Measurements from ENCODE around the gene CENPE. TPM values are rescaled to one million over a fixed set of nuclear protein-coding genes. Genes with fewer than 3 reads are reported as not detected.

The CENPE gene
- total RNA-seq, 4 donors from 2014 or later, result 2.3 to 10.7 (median 7.1) TPM

DNA sequence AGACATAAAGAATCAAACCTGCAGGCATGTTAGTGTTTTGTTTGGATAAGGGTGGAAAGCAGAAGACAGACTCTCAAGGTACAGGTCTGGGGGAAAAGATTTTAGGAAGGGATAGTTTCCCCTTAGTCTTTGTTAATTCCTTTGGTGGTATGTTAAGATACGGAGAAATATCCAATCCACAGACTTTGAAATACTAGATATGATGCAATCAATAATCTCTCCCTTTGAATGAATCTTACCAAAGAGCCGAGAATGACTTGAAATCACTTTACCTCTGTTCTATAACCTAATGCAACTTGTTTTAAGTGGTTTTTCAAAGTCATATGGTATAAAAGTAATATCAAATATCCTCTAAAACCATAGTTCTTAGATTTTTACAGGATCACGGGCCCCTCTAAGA, 93.3 kb downstream of the CENPE start:
- DNase-seq, result no peak
- Histone ChIP-seq H3K36me3 (no peaks in the 10 kb centered on the region), H3K4me1 (no peaks in the 10 kb centered on the region), H3K27ac (no peak overlapping the region), H3K9me3 (no peaks in the 10 kb centered on the region), H3K4me3 (no peak overlapping the region), H3K27me3 (no peaks in the 10 kb centered on the region)
- TF ChIP-seq POLR2A (IDR thresholded peaks at IDR 0.05), result no peak
- TF ChIP-seq, protein P1, sequence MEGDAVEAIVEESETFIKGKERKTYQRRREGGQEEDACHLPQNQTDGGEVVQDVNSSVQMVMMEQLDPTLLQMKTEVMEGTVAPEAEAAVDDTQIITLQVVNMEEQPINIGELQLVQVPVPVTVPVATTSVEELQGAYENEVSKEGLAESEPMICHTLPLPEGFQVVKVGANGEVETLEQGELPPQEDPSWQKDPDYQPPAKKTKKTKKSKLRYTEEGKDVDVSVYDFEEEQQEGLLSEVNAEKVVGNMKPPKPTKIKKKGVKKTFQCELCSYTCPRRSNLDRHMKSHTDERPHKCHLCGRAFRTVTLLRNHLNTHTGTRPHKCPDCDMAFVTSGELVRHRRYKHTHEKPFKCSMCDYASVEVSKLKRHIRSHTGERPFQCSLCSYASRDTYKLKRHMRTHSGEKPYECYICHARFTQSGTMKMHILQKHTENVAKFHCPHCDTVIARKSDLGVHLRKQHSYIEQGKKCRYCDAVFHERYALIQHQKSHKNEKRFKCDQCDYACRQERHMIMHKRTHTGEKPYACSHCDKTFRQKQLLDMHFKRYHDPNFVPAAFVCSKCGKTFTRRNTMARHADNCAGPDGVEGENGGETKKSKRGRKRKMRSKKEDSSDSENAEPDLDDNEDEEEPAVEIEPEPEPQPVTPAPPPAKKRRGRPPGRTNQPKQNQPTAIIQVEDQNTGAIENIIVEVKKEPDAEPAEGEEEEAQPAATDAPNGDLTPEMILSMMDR (IDR thresholded peaks at IDR 0.05), result no peak

DNA sequence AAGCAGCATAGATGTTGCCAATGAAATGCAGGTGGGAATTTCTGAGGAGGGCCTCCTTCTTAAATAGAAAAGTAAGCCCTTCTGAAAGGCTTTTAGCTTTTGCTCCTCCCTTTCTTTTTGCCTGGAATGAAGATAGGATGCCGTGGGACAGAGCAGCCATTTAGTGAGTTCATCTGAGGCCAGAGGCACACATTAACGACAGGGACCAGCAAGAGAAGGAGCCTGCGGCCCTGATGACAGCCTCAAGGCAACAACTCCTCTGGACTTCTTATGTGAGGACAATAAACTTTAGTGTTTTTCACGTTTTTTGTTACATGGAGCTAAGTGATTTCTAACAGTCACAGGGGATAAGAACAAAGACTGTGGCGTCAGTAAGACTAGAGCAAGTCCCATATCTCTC, 97.5 kb downstream of the CENPE start:
- Histone ChIP-seq H3K27ac (no peak overlapping the region), H3K4me1 (peaks cover 0 to 28% (median under 1%) of the 10 kb centered on the region in 4 donors), H3K36me3 (no peaks in the 10 kb centered on the region), H3K27me3 (no peaks in the 10 kb centered on the region), H3K4me3 (no peak overlapping the region), H3K9me3 (no peaks in the 10 kb centered on the region)
- TF ChIP-seq, protein P1 (IDR thresholded peaks at IDR 0.05), result no peak
- TF ChIP-seq POLR2A (IDR thresholded peaks at IDR 0.05), result no peak
- no peak for DNase-seq

DNA sequence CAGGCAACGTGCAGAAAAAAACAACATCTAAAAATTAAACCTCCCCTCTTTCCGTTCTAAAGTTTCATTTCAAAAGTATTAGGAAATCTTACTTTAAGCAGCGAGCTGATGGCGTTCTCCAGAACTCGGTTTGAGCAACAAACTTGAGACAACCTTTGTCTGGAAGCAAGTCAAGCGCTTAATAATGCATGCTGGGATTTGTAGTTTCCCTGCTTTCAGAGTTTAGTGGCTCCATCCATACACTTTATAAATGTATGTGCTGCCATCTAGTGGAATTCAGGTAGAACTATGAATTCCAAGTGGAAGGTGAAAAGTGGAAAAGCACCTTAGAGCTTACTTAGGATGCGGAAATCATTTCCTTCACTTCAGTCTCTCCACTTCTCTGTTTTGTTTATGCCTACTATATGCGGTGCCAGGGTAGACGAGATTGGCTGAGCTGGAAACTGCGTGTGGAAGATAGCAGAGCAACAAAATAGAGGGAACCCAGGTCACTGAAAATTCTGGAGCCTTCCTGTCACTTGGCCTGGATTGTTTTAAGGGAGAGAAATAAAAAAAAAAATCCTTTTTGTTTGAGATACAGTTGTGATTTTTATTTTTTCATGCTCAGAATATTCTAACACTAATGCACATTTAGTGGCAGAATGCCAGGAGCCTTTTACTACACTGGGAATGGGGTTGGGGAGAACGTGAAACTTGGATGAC, 98.3 kb downstream of the CENPE start, which contains the start of gene BDH2:
Gene BDH2, minus strand, starts transcription at position 144 of the 702 bp plus-strand sequence. CDS start 3,580 bp downstream, outside the sequence.
- Histone ChIP-seq H3K9me3 (no peaks in the 10 kb centered on the region), H3K36me3 (no peaks in the 10 kb centered on the region), H3K4me1 (peaks cover 0 to 28% (median under 1%) of the 10 kb centered on the region in 4 donors), H3K27ac (peak within 1 kb of the TSS; percentile 18 to 62 (median 50)), H3K27me3 (no peaks in the 10 kb centered on the region), H3K4me3 (peak within 1 kb of the TSS in 3 of 4 donors; percentile 31 to 54 (median 48))
- peak; percentile 35 to 50 for TF ChIP-seq POLR2A (IDR thresholded peaks at IDR 0.05)
- TF ChIP-seq, protein P1 (IDR thresholded peaks at IDR 0.05), result peak; percentile 58 to 98 (median 95)
- peak in 2 of 3 donors; percentile 29 to 76 for DNase-seq

DNA sequence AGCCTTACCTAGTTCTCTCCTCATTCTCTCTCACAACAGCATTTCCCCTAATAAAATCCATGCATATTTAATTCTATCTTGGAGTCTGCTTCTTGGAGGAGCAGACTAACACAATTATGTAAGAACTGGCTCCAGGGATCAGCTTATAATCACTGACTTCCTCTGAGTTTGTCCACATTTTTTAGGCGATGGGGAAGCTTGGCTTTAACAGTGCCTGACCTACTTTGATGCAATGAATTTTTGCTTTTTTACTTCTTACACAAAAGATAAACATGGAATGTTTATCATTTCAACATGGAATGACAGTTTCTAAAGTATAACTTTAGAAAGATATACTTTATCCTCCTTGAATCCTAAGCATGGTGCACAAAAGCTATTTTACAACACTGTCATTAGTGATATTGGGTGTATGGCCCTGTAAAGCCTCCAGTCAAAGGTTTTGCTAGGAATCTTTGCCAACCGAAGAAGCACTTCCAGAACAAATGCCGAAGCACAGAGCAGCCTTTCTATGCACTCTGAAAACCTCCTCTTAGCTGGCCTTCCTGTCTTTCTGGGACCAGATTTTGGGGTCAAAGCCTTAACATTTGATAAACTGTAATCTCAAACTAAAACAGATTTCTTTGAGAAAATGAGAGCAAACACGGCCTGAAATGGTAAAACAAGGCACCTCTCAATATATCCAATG, 99.2 kb downstream of the CENPE start:
- TF ChIP-seq, protein P1 (IDR thresholded peaks at IDR 0.05), result no peak
- TF ChIP-seq POLR2A (IDR thresholded peaks at IDR 0.05), result no peak
- Histone ChIP-seq H3K4me1 (peaks cover 0 to 28% (median under 1%) of the 10 kb centered on the region in 4 donors), H3K4me3 (peak overlapping the region in 3 of 4 donors; percentile 31 to 54 (median 48)), H3K27ac (peak overlapping the region; percentile 18 to 62 (median 50)), H3K36me3 (no peaks in the 10 kb centered on the region), H3K9me3 (no peaks in the 10 kb centered on the region), H3K27me3 (no peaks in the 10 kb centered on the region)
- DNase-seq, result no peak

DNA sequence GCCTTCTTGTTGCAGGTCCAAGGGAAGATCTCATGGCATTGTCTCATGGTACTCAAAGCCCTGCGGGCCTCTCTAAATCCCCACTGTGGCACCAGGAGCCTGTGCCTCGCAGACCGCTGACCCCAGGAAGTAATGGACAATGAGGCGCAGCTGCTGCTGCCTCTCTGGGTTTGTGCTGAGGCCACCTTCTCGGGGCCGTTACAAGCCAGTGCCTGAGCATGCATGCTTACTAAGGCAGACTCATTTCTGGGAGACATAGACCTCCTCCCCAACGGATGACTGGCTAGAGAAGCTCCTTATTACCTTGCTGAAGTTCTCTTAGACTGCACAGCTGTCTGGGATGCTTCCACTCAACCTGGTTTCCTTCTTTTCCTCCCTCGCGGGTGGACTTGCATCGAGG, 99.8 kb downstream of the CENPE start:
- H3K27ac ChIP-seq, result peak overlapping the region in 1 of 4 donors; percentile 62
- peaks cover 0 to 28% (median under 1%) of the 10 kb centered on the region in 4 donors for H3K4me1 ChIP-seq
- no peaks in the 10 kb centered on the region for H3K36me3 ChIP-seq
- DNase-seq, result no peak
- no peaks in the 10 kb centered on the region for H3K27me3 ChIP-seq
- peak overlapping the region in 1 of 4 donors; percentile 54 for H3K4me3 ChIP-seq
- TF ChIP-seq, protein P1 (IDR thresholded peaks at IDR 0.05), result no peak
- no peak for TF ChIP-seq POLR2A (IDR thresholded peaks at IDR 0.05)
- no peaks in the 10 kb centered on the region for H3K9me3 ChIP-seq

All from Peyer's patch (tissue), 4 donors.